Esophagus muscularis mucosa (tissue), 4 donors: ENCODE results near the gene KLRD1. TPM values are rescaled to one million over a fixed set of nuclear protein-coding genes. Genes with fewer than 3 reads are reported as not detected.
"Not testable (repeated sequence)": the region's sequence is repeated elsewhere in the genome, so short reads cannot be mapped to it uniquely, and the experiment has no call there.

ENCODE experiments used
- DNase-seq: peaks from one replicate; pipeline ENCODE4 v3.0.0-alpha.2; 2017; ENCODE audit errors: extremely low spot score
- H3K27ac ChIP-seq, 4 donors: fragments of 200-600 bp; sonication (generic); replicated peaks in 1 of 4; 1 replicate in 3 of 4; 2 replicates in 1 of 4; pipeline ENCODE4 v1.5.1; 2016 to 2019; ENCODE audit warnings: mild to moderate bottlenecking in 1 of 4
- H3K27me3 ChIP-seq, 4 donors: fragments of 200-600 bp; sonication (generic); one replicate each; pipeline versions ENCODE4 v1.5.1 to v1.6.0; 2016 to 2019
- H3K36me3 ChIP-seq, 4 donors: fragments of 200-600 bp; sonication (generic); one replicate each; pipeline ENCODE4 v1.5.1; 2016 to 2019
- H3K4me1 ChIP-seq, 4 donors: fragments of 200-600 bp; sonication (generic); one replicate each; pipeline ENCODE4 v1.5.1; 2016 to 2019
- H3K4me3 ChIP-seq, 4 donors: fragments of 200-600 bp; sonication (generic); 1 replicate in 2 of 4; 2 replicates in 2 of 4; pipeline ENCODE4 v1.5.1; 2016 to 2019; ENCODE audit warnings: mild to moderate bottlenecking in 4 of 4, moderate library complexity in 1 of 4
- H3K9me3 ChIP-seq, 4 donors: fragments of 200-600 bp; sonication (generic); 1 replicate in 3 of 4; 2 replicates in 1 of 4; pipeline ENCODE4 v1.5.1; 2016 to 2019
- CTCF ChIP-seq, 3 experiments: fragments of 200-600 bp in 2 of 3; fragments of 450-650 bp in 1 of 3; sonication (generic) in 2 of 3; IDR thresholded peaks; one replicate each; pipeline ENCODE4 v1.5.1; 2017 to 2019; ENCODE audit warnings: antibody characterized with exemption in 3 of 3, mild to moderate bottlenecking in 2 of 3, moderate library complexity in 1 of 3
- EP300 ChIP-seq: sonication (generic); formaldehyde crosslinking; IDR thresholded peaks from one replicate; pipeline ENCODE4 v1.6.1; 2017; ENCODE audit warnings: antibody characterized with exemption
- POLR2A ChIP-seq: fragments of 450-650 bp; IDR thresholded peaks from one replicate; pipeline ENCODE4 v1.6.1; 2017; ENCODE audit warnings: antibody characterized with exemption, moderate library complexity, mild to moderate bottlenecking, low read depth
- POLR2AphosphoS5 ChIP-seq, 2 donors: sonication (generic); formaldehyde crosslinking; IDR thresholded peaks; one replicate each; pipeline ENCODE4 v1.6.1; 2017; ENCODE audit warnings: antibody characterized with exemption in 2 of 2
- WGBS: methylation state at CpG from one replicate; pipeline ENCODE4 v1.1.5; 2018; 5-methylcytosine and 5-hydroxymethylcytosine counted together
- intact Hi-C: fragments of 100-400 bp; cut with DNase I; formaldehyde crosslinking; loops from one replicate; pipeline ENCODE4 v1.15.1; 2023
- total RNA-seq, 4 donors: library from RNA; depleted of rRNA; stranded (reverse); fragments of >200 nt; gene quantifications; one replicate each; pipeline versions ENCODE4 v1.1.0 to v1.2.1, GENCODE V29; 2016

KLRD1 gene
- total RNA-seq, 4 donors from 2014 or later = 0.32 to 1.3 (median 0.73) TPM

- TF ChIP-seq POLR2AphosphoS5 (IDR thresholded peaks at IDR 0.05) (no peak), CTCF (IDR thresholded peaks at IDR 0.05) (no peak), EP300 (no peak), POLR2A (no peak)
- DNase-seq = no peak
- Histone ChIP-seq H3K36me3 (no peaks in the 10 kb centered on the region), H3K4me3 (no peak overlapping the region), H3K9me3 (no peaks in the 10 kb centered on the region), H3K27ac (no peak overlapping the region), H3K27me3 (no peaks in the 10 kb centered on the region), H3K4me1 (peaks cover 10 to 23% (median 17%) of the 10 kb centered on the region in 4 donors)
- intact Hi-C loops = loop anchor here (10.0 kb wide), 1 partner anchor 345 kb away; no protein-coding TSS in a partner anchor
- WGBS = 89% methylated on average over 8 of the region's 8 CpGs
Measured at GRCh38 chr12:10369557-10370415, 62.1 kb downstream of the KLRD1 start.

GRCh38 chr12:10371893-10372535, 64.3 kb downstream of the KLRD1 start:
- H3K4me3 ChIP-seq, H3K27ac ChIP-seq, H3K36me3 ChIP-seq, intact Hi-C loops, DNase-seq, H3K4me1 ChIP-seq, H3K27me3 ChIP-seq, H3K9me3 ChIP-seq: not testable (repeated sequence)
- WGBS = 67% methylated on average over 6 of the region's 6 CpGs

GRCh38 chr12:10372559-10372958, 64.9 kb downstream of the KLRD1 start:
- Histone ChIP-seq H3K9me3 (no peaks in the 10 kb centered on the region), H3K27ac (no peak overlapping the region), H3K36me3 (no peaks in the 10 kb centered on the region), H3K4me3 (no peak overlapping the region), H3K4me1 (peaks cover 0 to 5% (median 0%) of the 10 kb centered on the region in 4 donors), H3K27me3 (no peaks in the 10 kb centered on the region)
- intact Hi-C loops = no loop called here
- WGBS = 70% methylated on average over 1 of the region's 1 CpG
- TF ChIP-seq POLR2AphosphoS5 (IDR thresholded peaks at IDR 0.05) (no peak), POLR2A (no peak), EP300 (no peak), CTCF (IDR thresholded peaks at IDR 0.05) (no peak)
- DNase-seq = no peak

- no peak for DNase-seq
- WGBS = 100% methylated on average over 3 of the region's 3 CpGs
- Histone ChIP-seq H3K27ac (no peak overlapping the region), H3K27me3 (no peaks in the 10 kb centered on the region), H3K4me3 (no peak overlapping the region), H3K9me3 (no peaks in the 10 kb centered on the region), H3K36me3 (no peaks in the 10 kb centered on the region), H3K4me1 (peaks cover 0 to 5% (median 0%) of the 10 kb centered on the region in 4 donors)
- intact Hi-C loops = no loop called here
- no peak for TF ChIP-seq CTCF (IDR thresholded peaks at IDR 0.05)
- TF ChIP-seq POLR2A = no peak
Measured at GRCh38 chr12:10374624-10375018, 67.0 kb downstream of the KLRD1 start.

- H3K27me3 ChIP-seq, H3K9me3 ChIP-seq, H3K27ac ChIP-seq, H3K4me3 ChIP-seq, intact Hi-C loops, DNase-seq, H3K36me3 ChIP-seq, H3K4me1 ChIP-seq: not testable (repeated sequence)
- 75% methylated on average over 2 of the region's 2 CpGs for WGBS
Measured at GRCh38 chr12:10378737-10379136, 71.1 kb downstream of the KLRD1 start.

Other genes starting within 250 kb of the KLRD1 start
- gene CLEC1A, start 208.9 kb upstream of the KLRD1 start, total RNA-seq = 1 to 10 TPM; 1.7 to 8.3 (median 4.7) TPM
- gene CLEC7A, start 177.7 kb upstream of the KLRD1 start, total RNA-seq = 1 to 10 TPM; 1.7 to 9.4 (median 3.2) TPM
- gene OLR1, start 135.7 kb upstream of the KLRD1 start, total RNA-seq = 1 to 10 TPM in 1 of 4 donors, under 1 TPM in 2, not detected in 1; 0.40 to 1.2 (median 0.58) TPM
- 1 to 10 TPM in 1 of 4 donors, under 1 TPM in 1, not detected in 2; 0.17 to 1.6 TPM for gene TMEM52B, start 128.8 kb upstream of the KLRD1 start, total RNA-seq
- 100 to 1,000 TPM; 142 to 352 (median 213) TPM for gene GABARAPL1, start 95.0 kb upstream of the KLRD1 start, total RNA-seq
- gene KLRK1, start 82.2 kb downstream of the KLRD1 start, total RNA-seq = 1 to 10 TPM in 3 of 4 donors, under 1 TPM in 1; 0.19 to 1.8 (median 1.2) TPM
- under 1 TPM in 1 of 4 donors, not detected in 3; 0.83 TPM for gene KLRC4, start 101.9 kb downstream of the KLRD1 start, total RNA-seq
- not detected for gene KLRC3, start 112.7 kb downstream of the KLRD1 start, total RNA-seq
- gene KLRC2, start 128.1 kb downstream of the KLRD1 start, total RNA-seq = under 1 TPM in 2 of 4 donors, not detected in 2; 0.42 to 0.66 TPM
- gene KLRC1, start 145.5 kb downstream of the KLRD1 start, total RNA-seq = 1 to 10 TPM in 1 of 4 donors, under 1 TPM in 1, not detected in 2; 0.50 to 2.1 TPM
- gene EIF2S3B, start 198.0 kb downstream of the KLRD1 start, total RNA-seq = under 1 TPM in 3 of 4 donors, not detected in 1; 0.17 to 0.45 (median 0.17) TPM